ENCODE data around the gene CELF5.
A peak's percentile ranks its signal among the peaks of the same experiment; 100 is the strongest.
"Not testable (repeated sequence)": the region's sequence is repeated elsewhere in the genome, so short reads cannot be mapped to it uniquely, and the experiment has no call there.

CELF5 gene

GRCh38 chr19:3207461-3208242 lies 16.8 kb upstream of the CELF5 start:
- DNase-seq (ENCODE audit: low read depth), result no peak

- DNase-seq (ENCODE audit: low read depth), result no peak
Measured at GRCh38 chr19:3208317-3209207, 15.9 kb upstream of the CELF5 start.

GRCh38 chr19:3210347-3211017 lies 14.0 kb upstream of the CELF5 start:
- DNase-seq (ENCODE audit: low read depth), result peak; percentile 43

GRCh38 chr19:3211191-3211590 lies 13.3 kb upstream of the CELF5 start:
- no peak for DNase-seq (ENCODE audit: low read depth)

- no peak for DNase-seq (ENCODE audit: low read depth)
Measured at GRCh38 chr19:3213159-3213558, 11.3 kb upstream of the CELF5 start.

GRCh38 chr19:3216874-3217273 lies 7.6 kb upstream of the CELF5 start:
- no peak for DNase-seq (ENCODE audit: low read depth)

GRCh38 chr19:3220576-3220975 lies 3.9 kb upstream of the CELF5 start:
- DNase-seq (ENCODE audit: low read depth), result no peak

- DNase-seq (ENCODE audit: low read depth), result not testable (repeated sequence)
Measured at GRCh38 chr19:3221576-3221975, 2.9 kb upstream of the CELF5 start.

GRCh38 chr19:3222709-3223108 lies 1.8 kb upstream of the CELF5 start:
- no peak for DNase-seq (ENCODE audit: low read depth)

GRCh38 chr19:3225169-3225485 lies 666 bp downstream of the CELF5 start:
- DNase-seq (ENCODE audit: low read depth), result no peak

GRCh38 chr19:3225677-3226093 lies 1.2 kb downstream of the CELF5 start:
- DNase-seq (ENCODE audit: low read depth), result no peak

- DNase-seq (ENCODE audit: low read depth), result no peak
Measured at GRCh38 chr19:3227054-3227626, 2.7 kb downstream of the CELF5 start.

- DNase-seq (ENCODE audit: low read depth), result no peak
Measured at GRCh38 chr19:3229346-3229743, 4.9 kb downstream of the CELF5 start.

GRCh38 chr19:3229888-3230496 lies 5.5 kb downstream of the CELF5 start:
- no peak for DNase-seq (ENCODE audit: low read depth)

- no peak for DNase-seq (ENCODE audit: low read depth)
Measured at GRCh38 chr19:3231288-3231687, 6.8 kb downstream of the CELF5 start.

GRCh38 chr19:3233116-3233515 lies 8.7 kb downstream of the CELF5 start:
- no peak for DNase-seq (ENCODE audit: low read depth)

GRCh38 chr19:3233831-3234230 lies 9.4 kb downstream of the CELF5 start:
- no peak for DNase-seq (ENCODE audit: low read depth)

GRCh38 chr19:3234800-3235199 lies 10.3 kb downstream of the CELF5 start:
- no peak for DNase-seq (ENCODE audit: low read depth)

GRCh38 chr19:3235604-3236003 lies 11.1 kb downstream of the CELF5 start:
- DNase-seq (ENCODE audit: low read depth), result not testable (repeated sequence)

GRCh38 chr19:3236272-3236671 lies 11.8 kb downstream of the CELF5 start:
- DNase-seq (ENCODE audit: low read depth), result no peak

GRCh38 chr19:3238066-3238561 lies 13.7 kb downstream of the CELF5 start:
- DNase-seq (ENCODE audit: low read depth), result no peak

- no peak for DNase-seq (ENCODE audit: low read depth)
Measured at GRCh38 chr19:3239367-3239766, 14.9 kb downstream of the CELF5 start.

Measured in EH (cell line).